HG03175 (cell line): Measurements from ENCODE around the gene PTGS1.
"Not testable (repeated sequence)": the region's sequence is repeated elsewhere in the genome, so short reads cannot be mapped to it uniquely, and the experiment has no call there.

Experiments
- ATAC-seq: cut with Tn5 transposase; IDR thresholded peaks from one replicate; pipeline ENCODE4 v1.9.1; 2021; ENCODE audit warnings: mild to moderate bottlenecking, moderate library complexity; ENCODE audit not compliant: unreplicated experiment

The PTGS1 gene

DNA sequence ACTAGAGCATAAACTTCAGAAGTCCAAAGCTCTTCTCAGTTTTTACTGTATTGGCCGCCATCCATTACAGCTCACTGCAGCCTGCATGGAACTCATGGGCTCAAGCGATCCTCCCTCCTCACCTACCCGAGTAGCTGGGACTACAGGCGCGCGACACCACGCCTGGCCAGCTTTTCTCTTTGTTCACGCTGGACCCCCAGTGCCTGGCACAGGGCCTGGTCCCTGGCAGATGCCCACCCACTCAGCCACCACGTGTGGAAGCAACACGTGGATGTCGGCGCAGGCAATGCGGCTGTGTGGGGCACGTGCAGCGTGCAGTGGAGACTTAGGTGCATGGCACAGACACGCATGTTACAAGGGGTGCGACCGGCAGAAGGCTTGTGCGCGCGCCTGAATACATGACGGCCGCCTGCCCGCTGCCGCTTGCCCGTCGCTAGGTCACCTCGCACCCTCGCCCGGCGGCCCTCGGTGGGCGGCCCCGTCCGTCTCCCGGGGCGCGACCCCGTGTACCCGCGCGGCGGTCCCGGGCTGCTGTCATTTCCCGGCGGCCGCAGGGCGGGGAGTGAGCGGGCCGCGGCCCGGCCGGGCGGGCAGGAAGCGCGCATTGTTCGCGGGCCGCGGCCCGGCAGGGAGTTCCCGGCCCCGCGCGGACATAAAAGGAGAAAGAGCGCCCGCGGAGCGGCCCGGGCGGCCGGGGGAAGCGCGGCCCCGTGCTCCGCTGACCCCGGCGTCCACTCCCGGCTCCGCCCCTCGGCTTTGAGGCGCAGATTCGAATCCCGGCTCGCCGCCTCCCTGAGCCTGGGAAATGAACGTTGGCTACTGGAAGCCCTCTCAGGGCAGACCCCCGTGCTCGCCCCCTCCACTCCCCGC, 24.1 kb upstream of the PTGS1 start:
- ATAC-seq, result no peak

DNA sequence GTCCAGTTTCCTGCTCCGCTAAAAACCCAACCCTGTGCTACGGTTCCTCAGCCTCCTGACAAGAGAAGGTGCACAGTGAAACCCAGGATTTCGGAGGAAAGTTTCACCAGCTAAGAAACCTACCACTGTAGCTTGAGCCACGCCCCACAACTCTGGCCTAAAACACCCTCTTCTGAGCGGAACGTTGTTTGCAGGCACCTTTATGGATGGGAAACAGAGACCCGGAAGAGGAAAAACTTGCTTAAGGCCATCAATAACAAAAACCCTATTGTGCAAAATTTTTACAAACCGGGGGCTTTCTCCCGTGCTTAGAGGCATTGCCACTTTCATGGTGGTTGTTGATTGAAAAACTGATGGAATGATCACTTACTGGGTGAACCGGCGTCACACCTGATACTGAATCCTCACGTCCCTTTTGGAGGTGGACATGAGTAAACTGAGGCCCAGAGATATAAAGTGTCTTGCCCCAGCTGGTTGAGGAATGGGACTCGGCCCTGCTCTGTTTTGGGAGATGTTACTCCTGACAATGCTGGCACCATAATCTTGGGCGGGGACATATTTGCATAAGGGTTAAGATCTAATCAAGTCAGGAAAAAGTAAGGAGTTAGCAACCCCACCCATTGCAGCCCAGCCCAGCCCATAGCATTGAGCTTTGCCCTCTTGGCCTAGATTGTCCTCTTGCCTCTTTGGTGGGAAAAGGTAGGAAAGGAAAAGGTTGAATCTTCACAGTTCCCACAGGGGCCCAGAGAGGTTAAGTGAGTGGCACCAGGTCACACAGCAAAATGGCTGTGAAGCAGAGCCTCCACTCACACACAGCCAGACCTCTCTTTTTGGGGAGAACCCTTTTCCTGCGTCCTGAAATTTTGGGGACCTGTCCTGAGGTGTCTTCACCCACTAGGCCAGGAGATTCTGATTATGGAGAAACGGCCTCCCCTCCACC, 23.2 kb upstream of the PTGS1 start:
- no peak for ATAC-seq

DNA sequence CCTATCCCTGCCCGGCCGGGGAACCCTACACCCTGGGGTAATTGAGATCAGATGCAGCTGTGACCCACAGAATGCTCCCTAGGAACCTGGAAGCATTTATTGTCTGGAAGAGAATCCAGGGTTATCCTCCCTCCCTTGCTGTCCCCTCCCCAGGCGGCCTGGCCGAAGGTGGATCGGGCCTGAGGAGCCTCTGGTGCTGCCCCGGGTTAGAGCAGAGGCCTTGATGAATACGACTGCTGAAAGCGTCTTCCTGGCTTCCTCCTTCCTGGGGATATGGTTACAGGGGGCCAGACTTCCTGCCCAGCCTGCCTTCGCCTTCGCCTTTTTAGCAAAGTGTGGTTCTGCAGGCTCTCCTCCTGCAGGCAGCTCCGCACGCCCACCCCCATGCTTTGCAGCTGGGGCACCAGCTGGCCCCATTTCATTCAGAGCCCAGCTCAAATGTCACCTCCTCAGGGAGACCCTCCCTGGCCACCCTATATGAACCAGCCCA, 22.5 kb upstream of the PTGS1 start:
- no peak for ATAC-seq

DNA sequence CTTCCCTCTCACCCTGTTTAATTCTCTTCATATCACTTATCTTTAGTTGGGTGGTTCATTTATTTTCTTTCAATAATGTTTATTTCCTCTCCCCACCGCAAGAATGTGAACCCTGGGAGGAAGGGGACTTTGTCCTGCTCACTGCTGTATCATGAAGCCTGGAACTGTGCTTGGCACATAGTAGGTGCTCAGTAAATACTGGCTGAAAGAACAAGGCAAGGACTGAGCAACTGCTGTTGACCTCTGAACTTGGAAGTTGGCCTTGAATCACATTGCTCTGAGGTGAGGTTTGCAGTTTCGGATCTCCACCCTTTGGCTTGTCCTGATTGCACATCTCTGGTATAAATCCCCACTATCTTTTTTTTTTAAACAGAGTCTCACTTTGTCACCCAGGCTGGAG, 22.0 kb upstream of the PTGS1 start:
- ATAC-seq, result no peak

DNA sequence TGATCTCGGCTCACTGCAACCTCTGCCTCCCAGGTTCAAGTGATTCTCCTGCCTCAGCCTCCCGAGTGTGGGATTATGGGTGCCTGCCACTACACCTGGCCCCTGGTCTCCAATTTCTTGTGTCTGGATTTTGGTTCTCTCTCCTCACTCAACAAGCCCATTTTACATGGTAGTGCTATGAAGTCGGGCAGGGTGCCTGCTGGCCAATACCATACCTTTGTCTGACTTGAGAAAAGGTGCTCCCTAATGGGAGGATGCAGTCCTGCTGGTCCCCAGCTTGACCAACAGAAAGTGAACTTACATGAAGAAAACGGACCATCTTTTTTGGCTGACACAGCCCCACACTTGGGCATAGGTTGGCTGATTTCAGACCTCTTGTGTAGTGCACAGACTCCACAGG, 21.6 kb upstream of the PTGS1 start:
- no peak for ATAC-seq

DNA sequence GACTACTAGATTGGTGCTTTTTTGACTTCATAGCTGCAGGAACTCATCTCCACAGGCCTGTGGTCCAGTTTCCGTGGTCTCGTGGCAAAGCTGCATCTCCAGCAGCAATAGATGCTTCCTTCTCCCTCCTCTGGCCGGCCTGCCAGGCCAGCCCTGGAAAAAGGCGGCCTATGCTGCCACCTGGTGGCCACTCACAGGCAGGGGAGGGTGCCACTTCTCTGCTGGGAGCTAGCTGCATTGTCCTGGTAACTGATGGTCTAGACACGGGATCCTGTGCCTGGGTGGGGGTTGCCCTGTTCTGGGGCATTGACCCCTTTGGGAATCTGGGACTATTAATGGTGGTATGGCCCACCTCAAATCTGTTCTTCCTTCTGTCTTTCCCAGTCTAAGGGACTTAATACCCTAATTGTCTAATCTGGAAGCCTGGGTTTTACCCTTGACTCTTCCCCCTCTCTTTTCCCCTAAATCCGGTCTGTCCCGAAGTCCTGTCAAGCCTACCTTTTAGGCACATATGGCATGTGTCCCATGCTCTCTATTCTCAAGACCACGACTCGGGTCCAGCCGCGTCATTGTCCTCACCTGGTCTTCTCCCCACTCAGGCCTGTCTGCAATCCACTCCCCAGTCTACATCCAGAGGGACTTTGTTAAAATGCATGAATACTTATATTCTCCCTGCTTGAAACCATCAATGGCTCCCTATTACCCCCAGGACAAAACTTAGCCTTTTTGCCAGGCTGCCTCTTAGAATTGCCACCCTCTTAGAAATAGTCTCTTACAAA, 20.1 kb upstream of the PTGS1 start:
- ATAC-seq, result peak; percentile 78

DNA sequence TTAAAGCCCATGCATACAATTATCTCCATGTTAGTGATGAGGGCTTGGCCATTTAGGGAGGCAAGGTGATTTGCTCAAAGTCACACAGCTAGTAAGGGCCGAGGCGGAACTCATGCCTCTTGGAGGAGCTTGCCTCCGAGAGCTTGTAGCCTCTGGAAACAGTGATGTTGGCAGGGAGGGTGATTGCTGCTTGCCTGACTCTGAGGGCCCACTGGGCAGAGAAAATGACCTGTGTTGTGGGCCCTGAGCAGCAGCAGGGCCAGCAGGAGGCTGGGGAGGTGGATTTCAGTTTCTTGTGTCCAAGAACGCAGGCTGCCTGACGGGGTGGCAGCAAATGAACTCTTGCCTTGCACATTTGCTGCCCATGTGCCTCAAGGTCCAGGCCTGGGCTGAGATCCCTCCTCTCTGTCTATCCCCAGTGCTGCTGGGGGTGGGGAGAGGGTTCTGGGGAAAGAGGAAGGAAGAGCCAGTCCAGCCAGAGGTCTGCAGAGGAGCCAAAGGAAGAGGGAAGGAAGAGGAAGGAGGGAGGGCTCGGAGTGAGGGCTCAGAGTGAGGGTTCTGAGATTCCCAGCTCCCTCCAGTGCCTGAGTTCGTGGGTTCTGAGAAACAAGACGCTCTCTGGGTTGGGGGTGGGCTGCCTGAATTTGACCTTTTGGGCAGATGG, 16.2 kb upstream of the PTGS1 start:
- ATAC-seq, result no peak

DNA sequence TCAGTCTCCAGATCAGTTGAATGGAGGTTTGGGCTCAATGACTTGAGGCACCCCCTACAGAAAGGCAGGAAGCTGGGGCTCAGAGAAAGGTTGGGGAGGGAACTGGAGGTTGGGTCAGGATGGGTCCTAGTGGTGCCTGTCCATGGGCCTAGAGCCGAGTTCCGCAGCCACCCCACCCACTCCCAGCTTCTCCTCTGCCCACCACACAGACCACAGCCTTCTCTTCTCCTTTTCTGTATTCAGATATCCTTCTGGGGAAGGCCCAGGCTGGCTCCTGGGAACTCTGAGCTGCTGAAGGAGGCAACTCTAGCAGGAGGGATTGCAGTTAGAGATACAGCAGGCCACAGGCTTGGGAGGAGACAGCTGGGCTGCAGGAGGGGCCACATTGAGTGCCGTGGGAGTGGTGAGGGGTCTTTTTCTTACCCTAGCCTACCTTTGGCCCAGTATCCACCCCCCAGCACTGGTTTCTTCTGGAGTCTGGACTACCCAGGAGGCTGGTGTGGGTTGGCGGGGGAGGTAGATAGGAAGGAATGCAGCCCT, 15.4 kb upstream of the PTGS1 start:
- ATAC-seq, result no peak

DNA sequence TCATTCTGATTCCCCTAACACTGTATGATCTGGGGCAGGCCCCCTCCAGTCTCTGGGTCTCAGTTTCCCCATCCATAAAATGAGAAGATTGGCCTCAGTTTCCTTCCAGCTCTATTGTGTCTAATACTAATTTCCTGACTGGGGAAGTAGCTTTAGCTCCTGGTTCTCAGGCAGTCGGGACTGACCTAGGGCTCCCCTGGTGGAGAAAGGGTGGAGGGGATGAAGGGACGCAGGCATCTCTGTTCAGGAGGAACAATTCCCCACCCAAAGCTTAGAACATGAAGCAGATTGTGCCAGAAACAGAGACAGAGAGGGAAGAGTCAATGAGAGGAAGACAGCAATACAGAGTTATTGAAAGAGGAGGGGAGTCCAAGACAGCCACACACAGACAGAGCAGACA, 14.2 kb upstream of the PTGS1 start:
- no peak for ATAC-seq

DNA sequence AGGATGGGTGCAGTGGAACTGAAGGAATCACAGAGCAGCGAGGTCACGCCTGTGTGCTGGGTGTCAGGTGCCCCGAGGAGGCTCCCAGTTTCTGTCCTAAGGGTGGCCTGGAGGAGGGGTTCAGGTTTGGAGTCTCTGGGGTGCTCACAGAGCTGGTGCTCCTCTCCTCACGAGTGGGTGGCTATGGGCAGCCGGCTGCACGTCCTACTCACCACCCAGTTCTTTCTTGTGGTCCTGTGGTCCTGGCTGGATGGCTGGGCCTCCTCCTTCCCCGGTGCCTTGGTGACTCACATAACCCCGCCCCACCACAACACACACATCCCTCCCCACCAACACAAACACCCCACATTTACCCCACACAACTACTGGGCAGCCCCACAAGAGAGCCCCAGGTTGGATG, 9.9 kb upstream of the PTGS1 start:
- ATAC-seq, result no peak

DNA sequence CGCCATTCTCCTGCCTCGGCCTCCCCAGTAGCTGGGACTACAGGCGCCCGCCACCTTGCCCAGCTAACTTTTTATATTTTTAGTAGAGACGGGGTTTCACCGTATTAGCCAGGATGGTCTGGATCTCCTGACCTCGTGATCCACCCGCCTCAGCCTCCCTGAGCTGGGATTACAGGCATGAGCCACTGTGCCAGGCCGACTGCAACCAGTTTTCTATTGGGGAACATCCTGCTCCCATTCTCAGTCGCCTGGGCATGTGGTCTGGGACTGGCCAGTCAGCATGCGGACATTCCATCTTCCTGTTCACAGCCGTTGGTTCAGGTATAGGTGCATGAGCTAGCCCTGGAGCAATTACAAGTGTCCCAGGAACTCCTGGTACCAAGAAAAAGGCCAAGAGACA, 7.7 kb upstream of the PTGS1 start:
- not testable (repeated sequence) for ATAC-seq

DNA sequence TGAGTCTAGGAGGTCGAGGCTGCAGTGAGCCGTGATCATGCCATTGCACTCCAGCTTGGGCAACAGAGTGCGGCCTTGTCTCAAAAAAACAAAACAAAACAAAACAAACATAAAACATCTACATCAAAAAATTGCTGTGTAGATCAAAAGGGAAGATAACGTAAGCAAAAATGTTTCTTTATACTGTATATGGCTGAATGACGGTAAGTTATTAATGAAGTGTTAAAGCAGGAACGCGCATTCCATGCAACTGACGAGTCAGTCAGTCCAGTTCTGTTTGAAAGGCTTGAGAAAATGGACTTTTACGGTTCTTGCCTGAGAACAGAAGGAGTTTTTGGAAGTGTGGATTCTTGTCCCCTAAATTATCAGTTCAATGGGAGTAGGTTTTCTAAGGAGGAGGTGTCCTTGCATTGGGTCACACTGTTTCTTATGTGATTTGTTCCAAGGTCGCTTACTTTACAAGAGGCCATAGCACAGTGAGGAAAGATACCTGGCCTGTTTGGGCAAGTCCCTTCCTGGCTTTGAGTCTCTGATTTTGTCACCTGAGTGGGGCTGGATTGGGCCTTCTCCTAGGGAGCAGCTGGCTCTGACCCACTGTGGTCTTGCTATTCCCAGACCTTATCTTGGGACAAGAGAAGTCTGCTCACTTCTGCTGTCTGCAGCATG, 6.6 kb upstream of the PTGS1 start:
- no peak for ATAC-seq

DNA sequence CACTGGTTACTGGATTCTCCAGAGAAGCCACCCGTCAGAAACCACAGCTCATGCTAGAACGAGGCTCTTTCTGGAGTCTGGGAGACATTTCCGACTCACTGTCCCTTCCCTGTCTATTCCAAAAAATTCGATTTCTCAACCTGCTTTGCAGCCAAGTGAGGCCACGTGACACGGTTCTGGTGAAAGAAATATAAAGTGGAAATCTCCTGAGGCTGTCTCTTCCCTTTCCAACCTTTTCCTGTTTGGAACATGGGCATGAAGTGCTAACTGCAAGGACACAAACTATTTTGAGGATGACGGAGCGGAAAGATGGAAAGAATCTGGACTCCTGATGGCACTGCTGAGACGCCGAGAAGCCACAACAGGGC, 6.1 kb upstream of the PTGS1 start:
- no peak for ATAC-seq

DNA sequence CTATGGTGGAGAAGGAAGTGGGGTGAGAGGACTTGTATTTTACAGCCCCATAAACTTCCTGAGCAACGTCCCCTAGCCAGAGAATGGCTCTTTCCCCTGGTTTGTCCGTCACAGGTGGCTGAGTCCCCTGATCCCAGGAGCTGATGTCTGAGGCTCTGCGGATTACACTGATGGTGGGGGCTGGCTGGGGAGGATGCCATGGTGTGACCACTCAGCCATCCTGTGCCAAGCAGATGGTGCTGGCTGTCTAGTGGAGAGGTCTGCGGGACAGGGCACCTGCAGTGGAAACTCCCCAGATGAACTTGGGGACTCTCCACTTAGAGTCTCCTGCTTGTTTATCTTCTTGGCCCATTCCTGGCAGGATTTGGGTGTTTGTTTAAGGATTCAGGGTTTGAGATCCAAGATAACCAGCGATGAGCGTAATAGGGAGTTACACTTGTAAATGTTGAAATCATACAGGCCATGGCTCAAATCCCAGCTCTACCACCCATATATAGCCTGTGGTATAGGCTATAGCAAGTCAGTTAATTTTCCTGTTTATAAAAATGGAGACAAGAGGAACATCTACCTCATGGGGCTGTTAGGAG, 4.7 kb upstream of the PTGS1 start:
- ATAC-seq, result no peak

DNA sequence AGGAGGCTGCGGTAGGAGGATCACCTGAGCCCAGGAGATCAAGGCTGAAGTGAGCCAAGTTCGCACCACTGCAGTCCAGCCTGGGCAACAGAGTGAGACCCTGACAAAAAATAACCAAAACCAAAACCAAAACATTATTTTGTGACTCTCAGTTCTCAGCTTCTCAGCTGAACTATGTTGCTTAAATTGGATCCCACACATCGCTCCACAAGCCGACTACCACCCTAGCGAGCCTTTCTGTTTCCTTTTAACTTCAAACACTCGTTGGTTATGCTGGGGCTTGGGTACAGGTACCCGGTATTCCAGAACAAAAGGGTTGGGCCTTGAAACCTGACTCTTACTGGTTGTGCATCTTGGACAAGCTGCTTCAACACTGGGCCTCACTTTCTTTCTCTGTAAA, 3.8 kb upstream of the PTGS1 start:
- no peak for ATAC-seq

DNA sequence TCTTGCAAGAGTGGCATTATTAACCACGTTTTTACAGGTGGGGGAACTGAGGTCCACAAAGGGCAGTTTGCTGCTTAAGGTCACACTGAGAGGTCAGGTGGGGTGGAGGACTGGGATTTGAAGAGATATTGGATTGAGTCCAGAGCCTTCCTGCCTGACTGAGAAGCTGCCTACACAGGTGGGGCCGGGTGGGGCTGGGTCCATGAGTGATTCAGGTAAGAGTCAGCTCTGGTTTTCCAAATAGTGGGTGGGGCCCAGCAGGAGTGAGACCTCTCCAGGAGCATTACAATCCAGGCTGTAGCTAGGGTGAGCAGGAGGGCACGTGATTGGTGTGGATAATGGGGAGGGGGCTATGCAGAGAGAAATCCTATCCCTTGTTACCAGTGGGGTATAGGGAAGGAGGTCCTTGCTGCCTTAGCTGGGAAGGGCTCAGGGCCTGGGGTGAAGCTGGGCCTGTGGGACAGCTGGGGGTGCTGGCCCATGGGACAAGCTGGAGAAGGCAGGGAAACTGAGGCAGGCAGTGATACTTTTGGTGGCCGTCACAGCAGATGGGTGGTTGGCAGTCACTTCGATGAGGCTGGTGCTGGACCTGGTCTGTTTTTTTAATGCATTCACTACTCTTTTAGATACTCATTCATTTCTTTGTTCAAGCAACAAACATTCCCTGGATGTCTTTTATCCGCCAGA, 2.9 kb upstream of the PTGS1 start:
- no peak for ATAC-seq

DNA sequence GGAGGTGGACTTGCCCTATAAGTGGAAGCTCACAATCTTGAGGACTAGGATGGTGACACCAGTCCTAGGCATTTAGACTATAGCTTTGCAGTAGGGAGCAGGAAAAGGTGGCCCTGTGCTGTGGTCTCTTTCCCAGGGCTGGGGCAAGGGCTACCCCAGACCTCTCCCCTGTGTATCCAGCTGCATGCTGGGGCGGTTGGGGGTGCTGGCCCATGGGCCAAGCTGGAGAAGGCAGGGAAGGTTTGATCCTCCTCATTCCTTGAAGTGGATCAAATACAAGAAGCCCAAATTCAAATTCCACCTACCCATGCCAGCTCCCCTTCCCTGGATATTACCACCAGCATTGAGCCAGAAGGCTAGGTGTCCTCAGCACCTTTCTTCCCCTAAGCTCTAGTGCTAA, 2.2 kb upstream of the PTGS1 start:
- ATAC-seq, result no peak

DNA sequence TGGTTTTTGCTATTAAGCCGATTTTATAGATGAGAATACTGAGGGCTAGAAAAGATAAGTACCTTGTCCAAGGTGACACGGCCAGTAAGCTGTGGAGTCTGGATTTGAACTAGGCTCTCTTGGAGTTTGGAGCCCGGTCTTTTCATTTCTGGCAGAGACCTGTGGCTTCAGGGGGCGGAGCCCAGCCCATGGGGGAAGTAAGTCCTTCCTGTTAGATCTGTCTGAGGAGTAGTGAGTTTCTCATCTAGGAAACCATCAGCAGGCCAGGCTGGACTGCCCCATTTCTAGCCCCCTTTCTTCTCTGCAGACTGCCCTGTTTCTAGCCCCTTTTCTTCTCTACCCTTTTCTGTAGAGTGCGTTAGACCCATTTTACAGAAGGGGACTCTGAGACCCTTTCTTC, 521 bp upstream of the PTGS1 start:
- peak; percentile 46 for ATAC-seq

DNA sequence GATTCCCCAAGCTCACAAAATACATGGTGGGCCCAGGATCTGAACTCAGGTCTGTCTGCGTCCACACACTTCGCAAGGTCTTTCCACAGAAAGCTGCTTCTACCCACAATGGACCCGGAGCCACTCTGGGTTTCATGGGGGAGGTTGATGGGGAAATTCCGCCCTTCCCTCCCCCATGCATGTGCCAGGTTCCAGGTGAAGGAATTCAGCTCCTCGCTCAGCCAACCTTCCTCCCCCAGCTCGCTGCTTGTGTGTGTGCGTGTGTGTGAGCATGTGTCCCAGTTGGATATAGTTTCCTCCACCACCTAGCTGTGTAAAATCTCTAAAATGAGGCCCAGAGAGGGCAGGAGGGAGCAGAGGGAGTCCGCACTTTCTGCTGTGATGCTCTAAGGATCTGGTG, 1.0 kb downstream of the PTGS1 start:
- no peak for ATAC-seq
